Neutrophil (primary cell): ENCODE measurements around the gene CAND1.

ENCODE experiments used
- H3K27ac ChIP-seq: fragments of 200-600 bp; sonication (generic); 2 replicates; pipeline ENCODE4 v1.5.1; 2016; ENCODE audit warnings: mild to moderate bottlenecking, moderate library complexity
- H3K27me3 ChIP-seq: fragments of 200-600 bp; sonication (generic); 2 replicates; pipeline ENCODE4 v1.6.0; 2016; ENCODE audit warnings: mild to moderate bottlenecking
- H3K36me3 ChIP-seq: fragments of 200-600 bp; sonication (generic); 2 replicates; pipeline ENCODE4 v1.5.1; 2017
- H3K4me1 ChIP-seq, 2 experiments: fragments of 200-600 bp in 1 of 2; sonication (generic) in 1 of 2; 1 replicate in 1 of 2; 2 replicates in 1 of 2; pipeline versions ENCODE4 v1.5.1 to v1.6.1; 2013 to 2016; ENCODE audit warnings: low read depth in 1 of 2, low read length in 1 of 2, mild to moderate bottlenecking in 1 of 2, moderate library complexity in 1 of 2; ENCODE audit not compliant: control insufficient read depth in 1 of 2, insufficient read depth in 1 of 2
- H3K4me3 ChIP-seq, 2 experiments: fragments of 200-600 bp in 1 of 2; sonication (generic) in 1 of 2; 1 replicate in 1 of 2; 2 replicates in 1 of 2; pipeline ENCODE4 v1.5.1; 2013 to 2016; ENCODE audit warnings: low read depth in 1 of 2, low read length in 1 of 2, mild to moderate bottlenecking in 1 of 2, moderate library complexity in 1 of 2
- H3K9me3 ChIP-seq: fragments of 200-600 bp; sonication (generic); 2 replicates; pipeline ENCODE4 v1.5.1; 2016
- CTCF ChIP-seq: fragments of 200-600 bp; sonication (generic); IDR thresholded peaks from 2 replicates; pipeline ENCODE4 v1.5.1; 2016; ENCODE audit warnings: antibody characterized with exemption

Gene CAND1

GRCh38 chr12:67322580-67322979 lies 53.4 kb downstream of the CAND1 start:
- no peak for TF ChIP-seq CTCF
- H3K4me1 ChIP-seq = no peaks in the 10 kb centered on the region
- no peak overlapping the region for H3K4me3 ChIP-seq
- no peaks in the 10 kb centered on the region for H3K36me3 ChIP-seq
- H3K27ac ChIP-seq = no peak overlapping the region
- no peaks in the 10 kb centered on the region for H3K9me3 ChIP-seq
- H3K27me3 ChIP-seq = no peaks in the 10 kb centered on the region

GRCh38 chr12:67323007-67323406 lies 53.8 kb downstream of the CAND1 start:
- H3K9me3 ChIP-seq = no peaks in the 10 kb centered on the region
- H3K36me3 ChIP-seq = no peaks in the 10 kb centered on the region
- no peak for TF ChIP-seq CTCF
- no peaks in the 10 kb centered on the region for H3K27me3 ChIP-seq
- no peaks in the 10 kb centered on the region for H3K4me1 ChIP-seq
- H3K4me3 ChIP-seq = no peak overlapping the region
- no peak overlapping the region for H3K27ac ChIP-seq

- H3K27me3 ChIP-seq = no peaks in the 10 kb centered on the region
- TF ChIP-seq CTCF = no peak
- no peaks in the 10 kb centered on the region for H3K9me3 ChIP-seq
- no peaks in the 10 kb centered on the region for H3K4me1 ChIP-seq
- no peak overlapping the region for H3K27ac ChIP-seq
- no peaks in the 10 kb centered on the region for H3K36me3 ChIP-seq
- no peak overlapping the region for H3K4me3 ChIP-seq
Measured at GRCh38 chr12:67326637-67327036, 57.5 kb downstream of the CAND1 start.

- H3K27ac ChIP-seq = no peak overlapping the region
Measured at GRCh38 chr12:67327466-67327865, 58.3 kb downstream of the CAND1 start.

GRCh38 chr12:67331123-67331522 lies 62.0 kb downstream of the CAND1 start:
- TF ChIP-seq CTCF = no peak
- Histone ChIP-seq H3K27ac (no peak overlapping the region), H3K9me3 (no peaks in the 10 kb centered on the region), H3K27me3 (no peaks in the 10 kb centered on the region), H3K4me3 (no peak overlapping the region), H3K36me3 (no peaks in the 10 kb centered on the region), H3K4me1 (no peaks in the 10 kb centered on the region)

More at GRCh38 chr12:67327466-67327865, 58.3 kb downstream of the CAND1 start:
- TF ChIP-seq CTCF = no peak
- Histone ChIP-seq H3K4me1 (no peaks in the 10 kb centered on the region), H3K36me3 (no peaks in the 10 kb centered on the region), H3K27me3 (no peaks in the 10 kb centered on the region), H3K9me3 (no peaks in the 10 kb centered on the region), H3K4me3 (no peak overlapping the region)

- Histone ChIP-seq H3K27ac (no peak overlapping the region), H3K4me3 (no peak overlapping the region), H3K36me3 (no peaks in the 10 kb centered on the region), H3K9me3 (no peaks in the 10 kb centered on the region), H3K27me3 (no peaks in the 10 kb centered on the region), H3K4me1 (no peaks in the 10 kb centered on the region)
- TF ChIP-seq CTCF = no peak
Measured at GRCh38 chr12:67331828-67332227, 62.7 kb downstream of the CAND1 start.
